ENCODE results near the gene KCND3.

KCND3 gene

DNA sequence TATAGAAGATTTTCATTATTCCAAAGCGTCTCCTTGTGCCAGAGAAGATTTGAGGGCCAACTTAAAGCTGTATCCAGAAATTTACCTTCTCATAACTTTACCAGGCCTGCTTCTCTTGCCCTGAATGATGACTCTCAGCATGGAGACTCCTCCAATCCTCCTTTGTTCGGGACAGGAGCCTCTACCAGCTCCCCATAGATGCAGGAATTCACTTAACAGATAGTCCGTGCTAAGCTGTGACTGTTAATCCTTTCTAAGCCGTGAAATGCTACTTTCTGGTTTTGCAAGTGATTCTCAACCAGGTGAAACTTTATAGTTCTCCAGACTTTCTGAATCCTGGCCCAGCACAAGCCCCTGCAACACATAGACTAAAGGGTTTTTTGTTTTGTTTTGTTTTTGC is 31.8 kb upstream of the KCND3 start:
- DNase-seq (ENCODE audit: low read depth), result no peak
- TF ChIP-seq, protein P1, sequence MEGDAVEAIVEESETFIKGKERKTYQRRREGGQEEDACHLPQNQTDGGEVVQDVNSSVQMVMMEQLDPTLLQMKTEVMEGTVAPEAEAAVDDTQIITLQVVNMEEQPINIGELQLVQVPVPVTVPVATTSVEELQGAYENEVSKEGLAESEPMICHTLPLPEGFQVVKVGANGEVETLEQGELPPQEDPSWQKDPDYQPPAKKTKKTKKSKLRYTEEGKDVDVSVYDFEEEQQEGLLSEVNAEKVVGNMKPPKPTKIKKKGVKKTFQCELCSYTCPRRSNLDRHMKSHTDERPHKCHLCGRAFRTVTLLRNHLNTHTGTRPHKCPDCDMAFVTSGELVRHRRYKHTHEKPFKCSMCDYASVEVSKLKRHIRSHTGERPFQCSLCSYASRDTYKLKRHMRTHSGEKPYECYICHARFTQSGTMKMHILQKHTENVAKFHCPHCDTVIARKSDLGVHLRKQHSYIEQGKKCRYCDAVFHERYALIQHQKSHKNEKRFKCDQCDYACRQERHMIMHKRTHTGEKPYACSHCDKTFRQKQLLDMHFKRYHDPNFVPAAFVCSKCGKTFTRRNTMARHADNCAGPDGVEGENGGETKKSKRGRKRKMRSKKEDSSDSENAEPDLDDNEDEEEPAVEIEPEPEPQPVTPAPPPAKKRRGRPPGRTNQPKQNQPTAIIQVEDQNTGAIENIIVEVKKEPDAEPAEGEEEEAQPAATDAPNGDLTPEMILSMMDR (IDR thresholded peaks at IDR 0.05; ENCODE audit: low read length, missing control alignments), result no peak
- H3K4me3 ChIP-seq (replicated peaks; ENCODE audit: low read depth, low read length), result no peak overlapping the region

DNA sequence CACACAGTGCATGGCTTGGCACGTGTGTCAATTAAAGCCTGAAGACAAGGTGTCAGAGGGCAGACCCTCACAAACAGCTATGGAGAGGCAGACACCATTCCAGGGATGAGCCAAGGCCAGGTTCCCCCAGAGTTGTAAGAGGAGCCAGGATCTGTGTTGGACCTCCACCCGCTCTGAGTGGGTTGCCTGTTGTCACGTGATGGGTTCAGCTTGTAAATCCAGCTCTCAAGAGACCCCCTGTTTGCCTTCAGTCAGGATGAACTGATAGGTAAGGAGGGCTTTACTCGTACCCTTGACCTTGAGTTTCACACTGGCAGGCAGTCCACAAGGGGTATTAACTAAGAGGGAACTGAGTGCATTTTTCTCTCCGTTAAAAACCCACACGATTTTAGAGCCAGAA is 27.7 kb upstream of the KCND3 start:
- no peak for DNase-seq (ENCODE audit: low read depth)
- TF ChIP-seq, protein P1 (IDR thresholded peaks at IDR 0.05; ENCODE audit: low read length, missing control alignments), result no peak
- no peak overlapping the region for H3K4me3 ChIP-seq (replicated peaks; ENCODE audit: low read depth, low read length)

DNA sequence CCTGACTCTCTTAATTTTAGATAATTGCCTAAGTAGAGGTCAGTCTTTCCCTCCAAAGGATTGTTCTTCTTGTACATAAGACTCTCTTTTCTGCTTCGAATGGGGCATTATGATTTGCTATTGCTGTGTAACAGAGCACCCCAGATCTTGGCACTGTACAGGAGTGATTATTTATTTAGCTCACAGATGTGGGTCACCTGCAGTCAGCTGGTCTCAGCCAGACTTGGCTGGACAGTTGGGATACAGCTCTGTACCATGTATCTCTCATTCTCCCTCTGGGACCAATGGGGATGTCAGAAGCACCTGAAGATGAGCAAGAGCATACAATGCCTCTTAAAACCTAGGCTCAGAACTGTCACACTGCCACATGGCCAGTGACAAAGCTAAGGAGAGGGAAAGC is 23.4 kb upstream of the KCND3 start:
- no peak overlapping the region for H3K4me3 ChIP-seq (replicated peaks; ENCODE audit: low read depth, low read length)
- TF ChIP-seq, protein P1 (IDR thresholded peaks at IDR 0.05; ENCODE audit: low read length, missing control alignments), result no peak
- DNase-seq (ENCODE audit: low read depth), result no peak

DNA sequence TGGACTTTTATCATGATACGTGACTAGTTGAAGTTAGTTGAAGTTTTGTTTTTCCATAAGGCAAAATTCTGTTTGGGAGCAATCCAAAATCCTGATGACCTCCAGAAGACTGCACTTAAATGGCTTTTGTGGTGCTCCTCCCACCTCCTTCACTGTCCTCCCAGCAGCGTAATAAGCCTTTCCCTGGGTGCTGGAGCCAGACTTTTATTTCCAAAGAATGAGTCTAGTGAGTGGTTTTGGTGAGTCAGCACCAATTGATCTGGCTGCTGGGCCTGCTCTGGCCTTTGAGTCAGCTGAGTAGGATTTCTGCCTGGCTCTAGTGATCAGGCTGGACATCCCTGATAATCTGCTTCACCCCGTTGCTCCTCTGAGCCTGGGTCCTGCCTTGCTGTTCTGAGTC is 21.7 kb upstream of the KCND3 start:
- TF ChIP-seq, protein P1 (IDR thresholded peaks at IDR 0.05; ENCODE audit: low read length, missing control alignments), result no peak
- DNase-seq (ENCODE audit: low read depth), result peak; percentile 9
- H3K4me3 ChIP-seq (replicated peaks; ENCODE audit: low read depth, low read length), result no peak overlapping the region

DNA sequence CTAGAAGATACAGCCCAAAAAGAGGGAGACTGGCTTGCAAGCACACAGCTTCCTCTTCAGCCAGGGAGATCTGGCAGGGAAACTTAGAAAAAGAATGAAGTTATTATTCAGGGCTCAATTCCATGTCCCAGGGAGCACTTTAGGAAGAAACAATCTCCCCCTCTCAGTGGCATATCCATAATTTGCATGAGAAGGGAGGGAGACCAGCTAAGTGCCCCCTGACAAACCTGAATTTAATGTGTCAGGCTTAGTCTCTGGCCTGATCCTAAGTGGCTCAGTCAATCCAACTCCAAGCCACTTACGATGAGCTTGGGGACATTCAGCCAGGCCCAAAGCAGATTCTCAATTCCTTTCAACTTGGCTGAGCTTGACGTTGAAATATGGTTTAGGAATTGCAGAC is 17.7 kb upstream of the KCND3 start:
- DNase-seq (ENCODE audit: low read depth), result no peak
- no peak overlapping the region for H3K4me3 ChIP-seq (replicated peaks; ENCODE audit: low read depth, low read length)
- TF ChIP-seq, protein P1 (IDR thresholded peaks at IDR 0.05; ENCODE audit: low read length, missing control alignments), result no peak

DNA sequence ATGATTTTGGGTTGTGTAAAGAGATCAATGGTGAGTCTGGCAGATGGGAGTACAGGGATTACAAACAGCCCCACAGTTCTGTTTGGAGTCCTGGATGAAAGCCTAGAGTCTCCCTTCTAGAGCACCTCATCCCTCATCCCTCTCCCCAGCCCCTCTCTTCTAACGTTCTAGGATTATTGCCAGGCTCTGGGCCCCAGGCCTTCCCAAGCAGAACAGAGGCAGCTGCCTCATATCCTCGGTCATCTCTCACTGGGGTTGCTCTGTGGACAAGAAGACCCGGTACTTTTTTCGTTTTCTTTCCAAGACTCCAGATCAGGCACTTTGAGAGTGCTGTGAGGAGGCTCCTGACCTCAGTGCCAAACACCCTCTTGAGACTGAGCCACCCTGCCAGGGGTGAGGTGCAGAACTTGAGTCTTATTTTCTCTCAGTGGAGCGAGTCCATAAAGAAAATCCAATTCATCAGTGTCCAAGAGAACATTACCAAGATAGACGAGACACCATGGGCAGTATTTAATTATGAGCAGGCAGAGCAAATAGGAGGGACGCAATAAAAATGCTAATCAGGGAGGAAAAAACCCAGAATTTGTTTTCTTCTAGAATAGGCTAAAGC is 17.1 kb upstream of the KCND3 start:
- H3K4me3 ChIP-seq (replicated peaks; ENCODE audit: low read depth, low read length), result no peak overlapping the region
- DNase-seq (ENCODE audit: low read depth), result no peak
- TF ChIP-seq, protein P1 (IDR thresholded peaks at IDR 0.05; ENCODE audit: low read length, missing control alignments), result no peak

DNA sequence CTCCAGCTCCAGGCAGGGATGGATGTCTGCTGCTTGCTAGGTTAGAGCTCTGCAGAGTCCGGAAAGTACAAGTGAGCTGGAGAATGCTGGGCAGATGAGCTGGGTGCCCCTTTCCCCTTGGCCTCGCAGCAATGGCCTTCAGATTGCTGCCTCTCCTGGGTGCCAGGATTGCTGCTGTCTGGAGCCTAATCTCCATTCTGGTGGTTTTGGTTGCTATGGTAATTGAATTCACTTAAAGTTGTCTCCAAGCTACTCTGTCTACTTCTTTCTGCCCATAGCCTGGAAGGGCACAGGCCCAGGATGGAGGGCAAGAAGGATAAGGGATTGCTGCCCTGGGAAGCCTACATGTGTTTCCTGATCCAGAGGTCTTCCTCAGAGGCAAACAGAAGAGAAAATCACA is 14.6 kb upstream of the KCND3 start:
- H3K4me3 ChIP-seq (replicated peaks; ENCODE audit: low read depth, low read length), result no peak overlapping the region
- TF ChIP-seq, protein P1 (IDR thresholded peaks at IDR 0.05; ENCODE audit: low read length, missing control alignments), result no peak
- no peak for DNase-seq (ENCODE audit: low read depth)
